Fibroblast of skin of left quadriceps (primary cell): Measurements from ENCODE around the gene UCN3.
"Not testable (repeated sequence)": the region's sequence is repeated elsewhere in the genome, so short reads cannot be mapped to it uniquely, and the experiment has no call there.

Experiments used
- DNase-seq, 2 experiments: peaks; one replicate each; pipeline ENCODE4 v3.0.0-alpha.2; 2013; ENCODE audit warnings: low read depth in 2 of 2

UCN3 gene

DNA sequence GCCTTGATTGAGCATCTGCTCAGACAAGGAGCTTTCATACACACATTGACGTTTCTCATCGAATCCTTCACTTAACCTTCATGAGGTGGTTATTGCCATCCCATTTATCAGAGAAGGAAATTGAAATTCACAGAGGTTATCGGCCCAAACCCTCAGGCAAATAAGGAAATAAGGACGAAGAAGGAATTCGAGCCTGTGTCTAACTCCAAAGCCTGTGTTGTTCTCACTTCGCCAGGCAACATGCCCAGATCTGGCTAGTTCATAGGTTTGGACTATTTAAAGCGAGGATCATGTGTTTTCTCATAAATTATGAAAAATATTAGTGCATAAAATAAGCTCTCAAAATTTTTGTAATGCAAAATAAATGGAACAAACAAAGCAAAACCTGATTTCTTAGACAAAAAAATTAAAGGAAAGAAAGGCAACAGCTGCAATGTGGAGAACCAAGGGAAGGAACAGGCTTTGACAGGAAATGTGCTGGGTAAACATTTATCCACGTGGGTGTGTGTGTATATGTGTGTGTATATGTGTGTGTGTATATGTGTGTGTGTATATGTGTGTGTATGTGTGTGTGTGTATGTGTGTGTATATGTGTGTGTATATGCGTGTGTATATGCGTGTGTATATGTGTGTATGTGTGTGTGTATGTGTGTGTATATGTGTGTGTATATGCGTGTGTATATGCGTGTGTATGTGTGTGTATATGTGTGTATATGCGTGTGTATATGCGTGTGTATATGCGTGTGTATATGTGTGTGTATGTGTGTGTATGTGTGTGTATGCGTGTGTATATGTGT is 4.8 kb downstream of the UCN3 start:
- no peak for DNase-seq

DNA sequence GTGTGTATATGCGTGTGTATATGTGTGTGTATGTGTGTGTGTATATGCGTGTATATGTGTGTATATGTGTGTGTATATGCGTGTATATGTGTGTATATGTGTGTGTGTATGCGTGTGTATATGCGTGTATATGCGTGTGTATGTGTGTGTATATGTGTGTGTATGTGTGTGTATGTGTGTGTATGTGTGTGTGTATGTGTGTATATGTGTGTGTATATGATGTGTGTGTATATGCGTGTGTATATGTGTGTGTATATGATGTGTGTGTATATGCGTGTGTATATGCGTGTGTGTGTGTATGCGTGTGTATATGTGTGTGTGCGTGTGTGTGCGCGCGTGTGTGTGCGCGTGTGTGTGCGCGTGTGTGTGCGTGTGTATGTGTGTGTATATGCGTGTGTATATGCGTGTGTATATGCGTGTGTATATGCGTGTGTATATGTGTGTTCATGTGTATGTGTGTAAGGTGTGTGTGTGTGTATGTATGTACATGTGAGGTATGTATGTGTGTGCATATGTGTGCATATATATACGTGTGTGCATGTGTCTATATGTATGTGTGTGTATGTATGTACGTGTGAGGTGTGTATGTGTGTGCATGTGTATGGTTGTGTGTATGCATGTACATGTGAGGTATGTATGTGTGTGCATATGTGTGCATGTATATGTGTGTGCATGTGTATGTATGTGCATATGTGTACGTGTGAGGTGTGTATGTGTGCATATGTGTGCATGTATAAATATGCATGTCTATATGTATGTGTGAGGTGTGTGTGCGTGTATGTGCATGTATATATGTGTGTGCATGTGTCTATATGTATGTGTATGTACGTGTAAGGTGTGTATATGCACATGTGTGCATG is 6.0 kb downstream of the UCN3 start:
- no peak for DNase-seq

GRCh38 chr10:5373307-5373706 is 8.5 kb downstream of the UCN3 start:
- no peak for DNase-seq

DNA sequence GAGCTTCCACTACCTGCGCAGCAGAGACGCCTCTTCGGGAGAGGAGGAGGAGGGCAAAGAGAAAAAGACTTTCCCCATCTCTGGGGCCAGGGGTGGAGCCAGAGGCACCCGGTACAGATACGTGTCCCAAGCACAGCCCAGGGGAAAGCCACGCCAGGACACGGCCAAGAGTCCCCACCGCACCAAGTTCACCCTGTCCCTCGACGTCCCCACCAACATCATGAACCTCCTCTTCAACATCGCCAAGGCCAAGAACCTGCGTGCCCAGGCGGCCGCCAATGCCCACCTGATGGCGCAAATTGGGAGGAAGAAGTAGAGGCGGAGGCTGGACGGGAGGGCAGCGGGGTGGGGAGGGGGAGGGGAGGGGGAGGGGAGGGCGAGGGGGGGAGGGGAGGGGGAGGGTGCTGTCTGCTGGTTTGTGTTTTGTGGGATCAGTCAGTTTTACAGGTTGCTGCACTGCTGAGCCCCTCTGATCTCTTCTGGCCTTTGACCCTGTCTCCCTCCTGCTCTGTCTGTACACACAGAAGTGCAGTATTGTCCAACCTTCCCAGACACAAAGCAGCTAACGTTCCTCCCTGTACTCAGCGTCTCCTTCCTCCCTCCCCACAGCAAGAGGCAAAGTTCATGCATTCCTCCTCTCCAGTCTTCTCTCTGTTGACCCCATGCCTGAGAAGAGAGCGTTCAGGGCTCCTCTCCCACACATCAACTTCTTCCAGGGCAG is 9.3 kb downstream of the UCN3 start:
- DNase-seq = no peak

GRCh38 chr10:5376450-5376849 is 11.7 kb downstream of the UCN3 start:
- DNase-seq = no peak

DNA sequence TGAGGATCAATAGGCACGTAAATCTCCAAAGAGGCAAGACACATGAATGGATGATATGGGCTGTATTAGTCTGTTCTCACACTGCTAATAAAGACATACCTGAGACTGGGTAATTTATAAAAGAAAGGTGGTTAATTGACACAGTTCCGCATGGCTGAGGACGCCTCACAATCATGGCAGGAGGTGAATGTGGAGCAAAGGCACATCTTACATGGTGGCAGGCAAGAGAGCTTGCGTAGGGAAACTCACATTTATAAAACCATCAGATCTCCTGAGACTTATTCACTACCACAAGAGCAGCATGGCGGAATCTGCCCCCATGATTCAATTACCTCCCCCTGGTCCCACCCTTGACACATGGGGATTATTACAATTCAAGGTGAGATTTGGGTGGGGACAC is 14.4 kb downstream of the UCN3 start:
- DNase-seq = not testable (repeated sequence)

DNA sequence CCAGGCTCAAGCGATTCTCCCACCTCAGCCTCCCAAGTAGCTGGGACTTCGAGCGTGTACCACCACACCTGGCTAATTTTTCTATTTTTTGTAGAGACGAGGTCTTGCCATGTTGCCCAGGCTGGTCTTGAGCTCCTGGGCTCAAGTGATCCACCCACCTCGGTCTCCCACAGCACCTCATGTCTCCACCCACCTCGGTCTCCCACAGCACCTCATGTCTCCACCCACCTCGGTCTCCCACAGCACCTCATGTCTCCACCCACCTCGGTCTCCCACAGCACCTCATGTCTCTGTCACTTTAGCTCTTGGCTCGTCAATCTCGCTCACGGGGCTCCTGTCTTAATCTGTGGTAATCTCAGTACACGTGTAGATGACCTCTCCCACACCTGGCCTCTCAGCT is 15.6 kb downstream of the UCN3 start:
- not testable (repeated sequence) for DNase-seq

DNA sequence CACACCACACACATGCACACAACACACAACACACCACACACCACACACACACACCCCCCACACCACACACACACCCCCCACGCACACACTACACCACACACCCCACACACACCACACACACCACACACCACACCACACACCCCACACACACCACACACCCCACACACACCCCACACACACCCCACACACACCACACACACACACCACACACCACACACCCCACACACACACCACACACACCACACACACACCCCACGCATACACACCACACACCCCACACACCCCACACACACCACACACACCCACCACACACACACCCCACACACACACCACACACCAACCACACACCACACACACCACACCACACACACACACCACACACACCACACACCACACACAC is 16.4 kb downstream of the UCN3 start:
- no peak for DNase-seq

DNA sequence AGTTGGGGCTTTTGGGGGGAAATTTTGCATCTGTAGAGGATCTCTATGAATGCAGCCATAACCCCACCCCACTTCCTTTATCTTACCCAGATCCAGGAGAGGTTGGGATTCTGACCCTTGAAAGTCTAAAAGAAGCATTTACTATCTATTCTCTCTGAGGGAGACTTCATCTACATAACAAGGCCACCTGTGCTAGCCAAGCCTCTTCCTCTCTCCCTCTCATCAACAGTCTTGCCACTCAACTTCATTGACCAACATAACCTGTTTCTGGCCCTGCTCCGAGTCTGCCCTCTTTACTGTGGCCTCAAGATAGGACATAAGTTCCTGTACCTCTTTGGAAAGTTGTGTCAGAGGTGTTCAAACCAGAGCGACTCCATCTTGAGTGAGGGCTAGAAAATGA is 20.5 kb downstream of the UCN3 start:
- DNase-seq = no peak

- no peak for DNase-seq
Observed at GRCh38 chr10:5387169-5387568, 22.4 kb downstream of the UCN3 start.

DNA sequence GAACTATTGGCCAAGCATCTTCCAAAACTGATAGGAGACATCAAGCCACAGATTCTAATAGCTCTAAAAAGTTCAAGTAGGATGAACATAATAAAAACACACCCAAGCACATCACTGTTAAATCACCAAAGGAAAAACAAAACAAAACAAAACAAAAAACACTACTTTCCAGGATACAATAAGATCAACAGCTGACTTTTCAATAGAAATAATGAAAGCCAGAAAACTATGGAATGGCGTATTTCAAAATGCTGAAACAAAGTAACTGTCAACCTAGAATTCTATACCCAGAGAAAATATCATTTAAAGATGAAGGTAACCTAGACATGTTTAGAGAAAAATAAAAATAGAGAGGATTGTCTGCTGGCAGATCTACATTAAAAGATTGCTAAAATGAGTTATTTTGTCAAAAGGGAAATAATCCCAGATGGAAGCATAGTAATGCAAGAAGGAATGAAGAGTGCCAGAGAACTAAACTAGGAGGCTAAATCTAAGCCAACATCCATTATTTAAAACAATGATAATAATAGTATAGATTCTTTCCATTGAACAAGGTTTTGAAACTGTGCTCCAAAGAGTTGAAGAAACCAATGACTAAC is 25.9 kb downstream of the UCN3 start:
- DNase-seq = no peak

- DNase-seq = no peak
Observed at GRCh38 chr10:5391790-5392189, 27.0 kb downstream of the UCN3 start.

DNA sequence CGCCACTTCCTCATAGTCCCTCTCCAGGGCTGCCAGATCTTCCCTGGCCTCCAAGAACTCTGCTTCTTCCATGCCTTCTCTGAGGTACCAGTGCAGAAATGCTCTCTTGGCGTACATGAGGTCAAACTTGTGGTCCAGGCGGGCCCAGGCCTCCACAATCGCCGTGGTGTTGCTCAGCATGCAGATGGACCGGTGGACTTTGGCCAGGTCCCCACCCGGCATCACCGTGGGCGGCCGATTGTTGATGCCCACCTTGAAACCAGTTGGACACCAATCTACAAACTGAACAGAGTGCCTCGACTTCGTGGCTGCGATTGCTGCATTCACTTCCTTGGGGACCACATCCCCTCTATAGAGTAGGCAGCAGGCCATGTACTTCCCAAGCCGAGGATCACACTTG is 28.8 kb downstream of the UCN3 start:
- DNase-seq = no peak

DNA sequence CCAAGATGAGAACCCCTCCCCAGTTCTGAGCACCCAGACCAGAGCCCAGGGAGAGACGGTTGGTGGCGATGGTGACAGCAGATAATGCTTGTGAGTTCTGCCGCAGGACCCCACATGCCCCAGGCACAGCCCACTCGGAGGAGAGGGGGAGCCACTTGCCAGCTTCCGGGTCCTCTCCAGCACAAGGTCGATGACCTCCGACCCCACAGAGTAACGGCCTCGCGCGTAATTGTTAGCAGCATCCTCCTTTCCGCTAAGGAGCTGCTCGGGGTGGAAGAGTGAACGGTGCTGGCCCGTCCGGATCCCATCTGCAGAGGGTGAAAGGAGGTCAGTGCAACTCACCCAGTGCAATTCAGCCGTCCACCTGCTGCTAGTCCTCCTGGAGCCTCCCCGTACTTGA is 30.4 kb downstream of the UCN3 start:
- DNase-seq = no peak

DNA sequence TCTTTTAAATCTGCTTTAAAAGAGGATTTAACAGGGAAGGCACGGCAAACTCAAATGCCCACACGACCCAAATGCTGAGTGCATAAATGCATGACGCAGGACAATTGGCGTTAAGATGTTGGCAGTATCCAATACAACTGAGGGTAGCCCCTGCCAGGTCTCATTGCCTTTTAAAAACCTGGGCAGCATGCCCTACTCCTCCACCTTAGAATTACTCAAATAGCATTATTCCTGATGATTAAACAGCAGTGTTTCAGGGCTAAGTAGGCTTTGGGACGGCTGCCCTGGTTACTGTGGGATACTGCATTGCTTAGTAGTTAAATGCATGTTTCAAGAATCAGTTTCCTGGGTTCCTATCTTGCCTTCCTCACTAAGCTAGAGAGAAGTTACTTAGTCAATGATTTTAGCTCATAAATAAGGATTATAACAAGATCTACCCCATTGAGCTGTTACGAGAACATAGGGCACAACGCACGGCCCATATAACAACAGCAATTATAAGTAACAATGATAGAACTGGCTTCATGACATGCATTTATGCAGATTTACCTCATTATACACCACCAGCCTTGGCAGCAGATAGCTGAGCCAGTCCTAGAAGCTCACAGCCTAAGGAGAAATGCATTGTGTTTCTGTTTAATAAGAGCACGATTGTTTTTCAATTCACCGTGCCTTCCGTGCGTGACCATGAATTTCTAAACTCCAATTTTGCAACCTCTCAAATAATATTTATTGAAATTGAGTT is 32.0 kb downstream of the UCN3 start:
- DNase-seq = no peak

GRCh38 chr10:5399332-5399731 is 34.6 kb downstream of the UCN3 start:
- DNase-seq = no peak

- no peak for DNase-seq
Observed at GRCh38 chr10:5400468-5401240, 35.9 kb downstream of the UCN3 start.

DNA sequence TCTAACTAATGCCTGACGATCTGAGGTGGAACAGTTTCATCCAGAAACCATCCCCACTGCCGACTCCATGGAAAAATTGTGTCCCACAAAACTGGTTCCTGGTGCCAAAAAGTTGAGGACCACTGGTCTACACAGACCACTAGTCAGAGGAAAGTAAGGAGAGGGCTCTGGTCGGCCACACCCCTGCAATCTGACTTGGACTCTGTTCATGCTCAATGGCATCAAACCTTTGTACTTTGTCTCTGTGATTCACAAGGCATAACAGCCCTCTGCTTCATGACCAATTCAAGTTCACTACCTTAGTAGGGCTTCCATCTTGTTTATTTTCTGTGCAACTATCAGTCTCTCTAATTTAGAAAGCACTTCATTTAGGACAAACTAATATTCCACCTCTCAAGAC is 38.0 kb downstream of the UCN3 start:
- no peak for DNase-seq

- DNase-seq = no peak
Observed at GRCh38 chr10:5404208-5405041, 39.7 kb downstream of the UCN3 start, which contains the start of gene TUBAL3. TUBAL3 (minus strand) TSS chr10:5404828; CDS start chr10:5404792, 36 bp downstream.

DNA sequence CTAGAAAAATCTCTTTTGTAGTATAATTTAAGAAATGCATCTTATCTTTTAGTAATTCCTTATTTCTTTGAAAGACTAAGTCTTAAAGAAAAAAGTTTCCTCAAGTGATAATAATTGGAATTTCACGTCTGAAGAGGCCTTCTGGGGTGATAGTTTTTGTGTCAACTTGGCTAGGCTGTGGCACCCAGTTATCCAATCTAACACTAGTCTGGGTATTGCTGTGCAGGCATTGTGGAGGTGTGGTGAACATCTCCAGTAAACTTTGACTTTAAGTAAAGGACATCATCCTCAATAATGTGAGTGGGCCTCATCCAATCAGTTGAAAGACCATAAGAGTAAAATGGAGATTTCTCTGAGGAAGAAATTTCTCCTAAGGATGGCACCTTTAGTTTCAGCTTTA is 42.2 kb downstream of the UCN3 start:
- no peak for DNase-seq
